Measurements from ENCODE around the gene SLC4A11.

Gene SLC4A11

DNA sequence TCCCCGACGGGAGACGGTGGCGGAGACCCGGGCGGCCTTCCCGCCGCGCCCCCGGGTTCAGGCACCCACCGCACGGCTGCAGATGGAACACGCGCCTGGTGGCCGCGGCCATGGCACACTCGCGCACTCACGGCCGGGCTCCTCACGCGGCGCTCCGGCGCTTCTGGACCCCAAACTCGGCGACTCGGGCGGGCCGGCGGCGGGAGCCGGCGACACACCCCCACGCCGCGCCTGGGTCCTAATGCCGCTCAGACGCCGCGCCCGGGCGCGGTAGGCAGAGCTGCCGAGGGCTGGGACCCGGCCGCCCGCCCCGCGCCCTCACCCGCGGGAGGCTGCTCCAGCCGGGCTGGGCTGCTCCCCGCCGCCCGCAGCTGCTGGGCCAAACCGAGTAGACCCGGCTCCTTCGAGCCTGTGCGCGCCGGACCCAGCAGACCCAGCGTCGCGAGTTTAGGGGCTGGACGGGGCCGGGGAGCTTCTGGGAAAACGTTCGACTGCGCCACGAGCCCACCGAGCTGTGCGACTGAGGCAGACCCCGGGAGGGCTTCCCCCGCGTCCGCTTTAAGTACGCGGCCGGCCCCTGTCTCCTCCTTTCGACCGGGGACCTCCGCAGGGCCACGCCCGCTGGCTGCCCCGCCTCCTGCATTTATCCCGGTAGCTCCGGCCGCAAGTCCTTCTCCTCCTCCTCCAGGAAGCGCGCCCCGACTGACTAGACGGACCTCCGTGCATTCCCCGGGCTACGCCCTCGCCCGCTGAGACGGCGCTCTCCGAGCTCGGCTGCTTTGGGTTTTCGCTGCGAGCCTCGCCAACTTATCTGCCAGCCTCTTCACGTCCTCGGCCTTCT is at the start of gene SLC4A11:
TSS of gene SLC4A11 (minus strand) at position 165 of the 841 bp plus-strand sequence. CDS start at position 112, 53 bp downstream.
- DNase-seq (peak; percentile 48 to 59), ATAC-seq (peak; percentile 80)
- no peaks in the 10 kb centered on the region for H3K9me3 Mint-ChIP-seq
- peak within 1 kb of the TSS; percentile 9 to 79 for H3K27ac Mint-ChIP-seq
- H3K27me3 Mint-ChIP-seq = peaks cover 89% of the 10 kb centered on the region
- H3K4me1 Mint-ChIP-seq = peaks cover 30% of the 10 kb centered on the region
- H3K4me3 Mint-ChIP-seq = peak within 1 kb of the TSS; percentile 83 to 94

DNA sequence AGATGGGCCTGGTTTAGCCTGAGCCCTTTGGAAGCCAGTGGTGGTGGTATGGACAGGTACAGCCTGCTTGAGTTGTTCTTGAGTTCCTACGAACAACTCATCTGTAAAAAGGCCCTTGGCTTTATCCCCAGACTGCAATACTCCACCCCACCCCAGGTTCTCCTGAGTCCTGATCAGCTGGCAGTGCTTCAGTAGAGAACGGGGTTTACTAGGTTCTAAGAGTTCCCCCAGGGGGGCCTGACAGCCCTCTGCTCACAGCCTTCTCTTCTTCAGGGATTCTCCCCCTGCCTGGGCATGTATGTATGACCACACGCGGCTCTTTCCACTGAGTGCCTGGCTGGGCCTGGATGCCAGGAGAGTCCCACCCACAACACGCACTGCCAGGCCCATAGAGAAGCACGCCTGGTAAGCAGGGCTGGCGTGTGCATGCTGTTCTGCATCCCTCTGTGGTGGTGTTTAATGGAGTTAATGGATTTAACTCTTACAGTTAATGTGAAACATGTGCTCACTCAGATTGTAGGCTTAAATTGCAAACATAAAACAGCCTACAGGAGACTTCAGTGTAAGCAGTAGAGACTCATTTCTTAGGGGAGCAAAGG is 44.3 kb upstream of the SLC4A11 start:
- H3K9me3 Mint-ChIP-seq = no peaks in the 10 kb centered on the region
- DNase-seq = no peak
- H3K27me3 Mint-ChIP-seq = no peaks in the 10 kb centered on the region
- H3K4me1 Mint-ChIP-seq = peaks cover 5% of the 10 kb centered on the region
- ATAC-seq = no peak
- H3K4me3 Mint-ChIP-seq = no peak overlapping the region
- no peak overlapping the region for H3K27ac Mint-ChIP-seq

DNA sequence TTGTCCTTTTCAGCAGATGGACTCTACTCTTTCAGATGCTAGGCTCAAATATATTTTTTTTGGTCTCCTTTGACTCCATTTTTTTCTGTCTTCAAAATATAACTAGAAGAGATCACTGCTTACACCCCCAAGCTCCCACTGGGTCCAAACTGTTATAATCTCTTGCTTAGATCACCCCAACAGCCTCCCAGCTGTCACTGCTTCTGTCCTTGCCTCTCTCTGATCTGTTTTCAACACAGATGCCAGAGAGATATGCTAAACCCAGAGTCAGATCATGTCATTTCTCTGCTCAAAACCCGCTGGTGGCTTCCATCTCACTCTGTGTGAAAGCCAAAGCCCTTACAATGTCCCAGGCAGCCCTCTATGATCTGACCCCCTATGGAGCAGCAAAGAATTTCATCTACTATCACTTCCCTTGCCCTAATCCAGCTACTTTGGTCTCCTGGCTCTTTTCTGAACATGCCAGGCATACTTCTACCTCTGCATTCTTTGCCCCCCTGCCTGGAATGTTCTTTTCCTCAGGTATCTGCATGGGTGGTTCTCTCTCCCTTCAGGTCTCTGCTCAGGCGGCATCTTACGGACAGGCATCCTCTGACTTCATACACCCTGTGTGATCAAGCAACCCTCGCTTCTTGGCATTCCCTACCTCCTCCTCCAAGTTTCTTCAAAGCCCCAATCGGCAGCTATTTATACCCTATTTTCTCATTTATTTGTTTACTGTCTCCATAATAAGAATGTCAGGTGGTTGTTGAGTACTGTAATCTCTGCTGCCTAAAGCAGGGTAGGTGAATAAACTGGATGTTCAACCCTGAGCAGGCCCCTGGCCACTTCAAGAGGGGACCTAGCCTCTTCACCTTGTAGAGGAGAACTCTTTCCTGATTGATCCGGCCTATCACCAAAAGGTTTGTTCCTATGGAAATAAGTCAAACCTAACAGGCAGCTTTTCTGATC is 43.6 kb upstream of the SLC4A11 start:
- ATAC-seq (no peak), DNase-seq (no peak)
- H3K9me3 Mint-ChIP-seq = no peaks in the 10 kb centered on the region
- peak overlapping the region in 1 of 2 donors; percentile 66 for H3K27ac Mint-ChIP-seq
- peaks cover 5% of the 10 kb centered on the region for H3K4me1 Mint-ChIP-seq
- no peak overlapping the region for H3K4me3 Mint-ChIP-seq
- no peaks in the 10 kb centered on the region for H3K27me3 Mint-ChIP-seq

DNA sequence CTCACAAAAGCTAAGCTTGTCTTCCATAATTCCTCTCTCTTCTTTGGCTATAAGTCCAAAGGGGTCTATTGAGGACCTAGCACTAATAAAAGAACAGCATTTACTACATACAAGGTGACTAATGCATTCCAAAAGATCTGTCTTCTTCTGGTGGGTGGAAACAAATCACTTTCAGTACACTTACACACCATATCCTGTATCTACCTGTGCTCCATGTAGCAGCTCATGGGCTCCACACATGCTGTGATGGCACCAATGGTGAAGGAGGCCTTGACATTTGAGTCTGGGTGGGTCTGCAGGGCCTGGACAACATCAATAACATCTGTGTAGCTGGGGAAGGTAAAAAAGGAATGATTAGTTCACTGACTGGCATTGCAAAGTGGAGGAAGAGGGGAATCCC is 42.4 kb upstream of the SLC4A11 start:
- DNase-seq = no peak
- Mint-ChIP-seq H3K4me1 (peaks cover 5% of the 10 kb centered on the region), H3K4me3 (no peak overlapping the region)

DNA sequence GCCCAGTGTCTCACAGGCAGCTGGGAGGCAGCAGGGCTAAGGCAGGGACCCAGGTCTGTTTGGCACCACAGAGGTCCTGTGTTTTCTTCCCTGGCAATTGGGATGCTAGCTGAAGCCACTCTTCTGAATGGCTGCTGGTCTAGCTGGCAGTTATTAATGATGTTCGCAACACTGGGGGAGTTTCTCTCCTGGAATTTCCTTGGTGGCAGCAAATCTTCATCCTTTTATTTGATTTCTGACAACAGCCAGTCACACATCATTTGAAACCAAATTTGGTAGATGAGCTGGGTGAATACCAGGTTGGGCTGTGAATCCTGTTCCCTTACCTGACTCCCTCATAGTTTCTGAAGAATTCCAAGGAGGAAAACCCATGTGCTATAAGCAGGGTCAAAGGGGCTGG is 40.8 kb upstream of the SLC4A11 start:
- H3K9me3 Mint-ChIP-seq = no peaks in the 10 kb centered on the region
- no peak for ATAC-seq
- H3K27ac Mint-ChIP-seq = no peak overlapping the region
- no peak for DNase-seq
- no peak overlapping the region for H3K4me3 Mint-ChIP-seq
- H3K4me1 Mint-ChIP-seq = peaks cover 5% of the 10 kb centered on the region
- no peaks in the 10 kb centered on the region for H3K27me3 Mint-ChIP-seq

More for the DNA sequence above, 42.4 kb upstream of the SLC4A11 start:
- Mint-ChIP-seq H3K27ac (no peak overlapping the region), H3K27me3 (no peaks in the 10 kb centered on the region), H3K9me3 (no peaks in the 10 kb centered on the region)
- ATAC-seq = peak; percentile 37

DNA sequence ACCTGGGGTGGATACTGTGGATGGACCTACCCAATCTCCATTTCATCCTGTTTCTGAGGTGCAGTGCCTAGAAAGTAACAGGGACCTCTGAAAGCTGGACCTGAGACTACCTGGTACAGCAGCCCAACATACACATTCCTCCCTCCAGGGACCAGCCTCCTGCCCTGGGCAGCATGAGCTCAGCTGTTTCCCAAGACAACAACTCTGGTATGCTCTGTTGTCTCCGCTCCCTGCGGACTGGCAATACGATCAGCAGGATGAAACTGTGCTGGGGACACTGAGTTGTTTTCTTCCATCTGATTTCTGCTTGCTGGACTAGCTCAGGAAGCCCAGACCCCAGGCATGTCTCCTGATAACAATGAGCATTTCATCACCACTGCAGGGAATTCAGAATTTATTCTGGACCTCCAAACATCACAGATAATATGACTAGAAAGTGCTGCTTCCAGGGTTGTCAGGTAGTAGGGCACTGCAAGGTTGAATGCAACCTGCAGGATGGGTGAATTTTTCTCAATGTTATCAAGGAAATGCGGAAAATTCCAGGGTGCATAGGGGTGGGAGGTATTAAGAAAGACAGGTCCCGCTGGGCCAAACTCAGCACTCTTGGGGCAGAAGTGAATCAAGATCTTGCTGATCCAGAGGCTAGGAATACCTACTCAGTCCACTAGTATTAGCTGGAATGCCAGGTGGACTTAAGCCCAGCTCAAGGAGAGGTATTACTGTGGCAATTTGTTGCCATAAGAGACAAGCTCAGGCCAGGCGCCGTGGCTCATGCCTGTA is 38.9 kb upstream of the SLC4A11 start:
- peaks cover 5% of the 10 kb centered on the region for H3K4me1 Mint-ChIP-seq
- H3K27ac Mint-ChIP-seq = peak overlapping the region in 1 of 2 donors; percentile 12
- no peak overlapping the region for H3K4me3 Mint-ChIP-seq
- no peak for DNase-seq
- ATAC-seq = no peak
- no peaks in the 10 kb centered on the region for H3K27me3 Mint-ChIP-seq
- H3K9me3 Mint-ChIP-seq = no peaks in the 10 kb centered on the region

DNA sequence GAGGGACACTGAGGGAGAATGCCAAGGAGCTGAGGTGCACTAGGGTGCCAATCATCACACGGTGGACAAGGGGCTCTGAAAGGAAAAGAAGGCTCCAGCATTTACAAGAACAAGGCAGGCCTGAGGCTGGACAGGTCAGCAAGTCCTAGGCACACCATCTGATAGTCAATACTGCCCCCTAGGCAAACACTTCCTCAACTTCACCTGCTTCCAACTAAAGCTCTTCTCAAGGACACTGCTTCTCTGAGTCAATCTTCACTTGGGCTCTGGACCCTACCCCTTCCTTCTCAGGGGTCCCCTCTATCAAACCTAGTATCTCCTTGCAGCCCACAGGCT is 37.7 kb upstream of the SLC4A11 start:
- Mint-ChIP-seq H3K4me1 (peaks cover 4% of the 10 kb centered on the region), H3K9me3 (no peaks in the 10 kb centered on the region), H3K27ac (no peak overlapping the region), H3K27me3 (no peaks in the 10 kb centered on the region), H3K4me3 (no peak overlapping the region)
- ATAC-seq = no peak
- no peak for DNase-seq

DNA sequence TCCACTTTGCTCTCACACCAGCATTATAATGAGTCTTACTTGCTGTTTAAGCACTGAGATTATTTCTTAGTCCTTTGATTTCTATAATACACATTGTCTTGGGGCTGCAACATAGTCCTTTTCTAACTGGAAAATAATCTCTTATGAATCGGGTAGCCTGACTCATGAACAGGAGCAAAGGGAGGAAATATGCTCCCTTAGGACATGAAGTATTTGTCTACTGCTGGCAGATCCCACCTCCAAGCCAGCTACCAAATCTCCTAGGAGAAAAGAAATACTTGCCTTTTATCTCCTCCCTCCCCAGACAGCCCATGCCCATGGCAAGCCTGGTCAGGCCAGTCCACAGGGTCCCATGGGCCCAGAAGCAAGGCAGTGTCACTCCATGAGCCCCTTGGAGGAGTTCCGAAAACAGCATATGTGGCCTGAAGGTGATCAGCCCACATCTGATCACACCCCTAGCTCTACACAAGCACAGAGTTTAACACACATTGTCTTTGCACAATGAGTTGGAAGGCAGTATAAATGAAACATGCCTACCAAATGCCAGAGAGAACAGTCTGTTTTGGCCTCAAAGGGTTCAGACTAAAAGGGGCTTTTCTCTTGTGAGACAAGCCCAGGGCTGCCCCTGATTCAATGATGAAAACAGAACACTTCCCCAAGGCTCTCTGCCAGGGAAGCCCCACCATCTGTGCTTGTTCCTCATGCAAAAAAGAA is 37.1 kb upstream of the SLC4A11 start:
- DNase-seq (no peak), ATAC-seq (no peak)
- Mint-ChIP-seq H3K4me3 (no peak overlapping the region), H3K4me1 (no peaks in the 10 kb centered on the region), H3K27ac (no peak overlapping the region), H3K27me3 (no peaks in the 10 kb centered on the region), H3K9me3 (no peaks in the 10 kb centered on the region)

DNA sequence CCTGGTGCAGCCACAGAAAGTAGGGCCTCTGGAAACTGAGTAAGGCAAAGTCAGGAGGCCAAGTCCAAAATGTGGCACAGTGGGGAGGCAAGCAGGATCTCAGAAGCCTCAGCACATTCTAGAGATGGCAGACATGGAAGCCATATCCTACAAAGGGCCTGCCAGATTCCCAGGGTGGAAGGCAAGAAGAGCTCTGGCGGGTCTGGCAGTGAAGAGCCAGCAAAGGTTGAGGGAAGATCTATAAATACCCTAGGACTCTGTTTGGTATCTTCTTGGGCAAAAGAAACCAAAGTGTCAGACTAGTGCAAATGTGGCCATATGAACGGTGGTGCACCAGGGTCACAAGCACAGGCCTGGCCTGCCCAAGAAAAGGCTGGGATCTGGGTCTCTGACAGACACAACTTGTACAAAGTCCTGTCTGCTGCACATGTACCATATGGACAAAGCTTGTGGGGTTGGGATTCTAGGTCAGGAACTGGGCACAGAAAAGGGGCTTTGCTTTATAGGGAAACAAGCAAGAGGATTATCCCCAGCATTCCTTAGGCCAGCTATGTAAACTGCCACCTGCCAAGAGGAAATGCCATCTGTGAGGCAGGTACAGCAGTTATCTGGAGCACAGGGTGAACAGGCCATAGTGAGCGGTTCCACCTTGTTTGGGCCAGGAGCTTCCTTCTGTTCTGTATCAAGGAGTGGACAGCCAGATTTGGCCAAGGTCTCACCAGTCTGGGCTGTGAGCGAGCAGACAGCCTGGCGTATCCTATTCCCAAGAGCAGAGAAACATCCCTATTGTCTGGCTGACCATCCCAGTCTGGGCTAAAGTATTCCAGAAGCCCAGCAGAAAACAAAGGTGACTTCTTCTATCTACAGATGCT is 36.3 kb upstream of the SLC4A11 start:
- no peak for DNase-seq
- Mint-ChIP-seq H3K27me3 (no peaks in the 10 kb centered on the region), H3K27ac (no peak overlapping the region), H3K4me1 (no peaks in the 10 kb centered on the region), H3K4me3 (no peak overlapping the region), H3K9me3 (no peaks in the 10 kb centered on the region)
- ATAC-seq = no peak

DNA sequence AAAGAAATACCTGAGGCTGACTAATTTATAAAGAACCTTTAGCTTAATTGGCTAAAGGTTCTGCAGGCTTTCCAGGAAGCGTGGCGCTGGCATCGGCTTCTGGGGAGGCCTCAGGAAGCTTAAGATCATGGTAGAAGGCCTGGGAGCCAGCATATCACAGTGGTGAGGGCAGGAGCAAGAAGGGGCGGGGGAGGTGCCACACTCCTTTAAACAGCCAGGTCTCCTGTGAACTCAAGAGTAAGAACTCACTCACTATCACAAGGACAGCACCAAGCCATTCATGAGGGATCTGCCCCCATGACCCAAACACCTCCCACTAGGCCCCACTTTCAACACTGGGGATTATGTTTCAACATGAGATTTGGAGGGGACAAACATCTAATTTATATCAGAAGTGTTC is 34.4 kb upstream of the SLC4A11 start:
- Mint-ChIP-seq H3K9me3 (no peaks in the 10 kb centered on the region), H3K4me3 (no peak overlapping the region), H3K27me3 (no peaks in the 10 kb centered on the region), H3K27ac (peak overlapping the region in 1 of 2 donors; percentile 30), H3K4me1 (no peaks in the 10 kb centered on the region)
- ATAC-seq (no peak), DNase-seq (no peak)

DNA sequence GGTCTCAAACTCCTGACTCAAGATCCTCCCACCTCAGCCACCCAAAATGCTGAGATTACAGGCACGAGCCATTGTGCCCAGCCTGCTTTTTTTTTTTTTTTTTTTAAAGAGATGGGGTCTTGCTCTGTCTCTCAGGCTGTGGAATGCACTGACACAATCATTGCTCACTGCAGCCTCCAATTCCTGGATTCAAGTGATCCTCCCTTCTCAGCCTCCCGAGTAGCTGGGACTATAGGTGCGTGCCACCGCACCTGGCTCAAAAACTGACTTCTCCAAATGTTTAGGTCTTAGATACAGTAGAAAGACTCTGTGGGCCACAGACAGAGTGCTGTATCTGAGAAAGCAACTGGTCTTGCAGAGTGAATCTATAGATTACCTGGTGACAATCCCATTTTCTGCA is 31.1 kb upstream of the SLC4A11 start:
- no peaks in the 10 kb centered on the region for H3K4me1 Mint-ChIP-seq
- DNase-seq (no peak), ATAC-seq (no peak)
- no peak overlapping the region for H3K4me3 Mint-ChIP-seq
- H3K27me3 Mint-ChIP-seq = no peaks in the 10 kb centered on the region
- no peak overlapping the region for H3K27ac Mint-ChIP-seq
- H3K9me3 Mint-ChIP-seq = no peaks in the 10 kb centered on the region

DNA sequence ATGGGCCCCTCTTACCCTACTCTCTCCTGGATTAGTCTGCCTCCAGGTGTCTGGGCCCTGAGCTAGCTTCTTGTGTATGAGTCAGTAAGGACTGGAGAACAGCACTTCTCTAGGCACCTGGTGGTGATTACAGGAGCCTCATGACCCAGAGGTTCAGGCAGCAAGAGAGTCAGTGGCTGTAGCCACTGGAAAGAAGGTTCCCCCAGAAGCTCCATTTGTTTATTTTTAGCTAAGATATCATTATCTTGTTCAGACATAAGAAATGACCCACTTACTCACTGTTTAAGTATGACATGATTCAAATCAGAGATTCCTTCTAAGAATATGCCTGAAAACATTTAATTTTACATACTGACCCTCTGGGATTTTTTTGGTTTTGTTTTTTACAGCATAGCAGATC is 23.6 kb upstream of the SLC4A11 start:
- H3K9me3 Mint-ChIP-seq = no peaks in the 10 kb centered on the region
- ATAC-seq (no peak), DNase-seq (no peak)
- H3K27me3 Mint-ChIP-seq = no peaks in the 10 kb centered on the region
- H3K27ac Mint-ChIP-seq = peak overlapping the region in 1 of 2 donors; percentile 63
- no peak overlapping the region for H3K4me3 Mint-ChIP-seq
- no peaks in the 10 kb centered on the region for H3K4me1 Mint-ChIP-seq

DNA sequence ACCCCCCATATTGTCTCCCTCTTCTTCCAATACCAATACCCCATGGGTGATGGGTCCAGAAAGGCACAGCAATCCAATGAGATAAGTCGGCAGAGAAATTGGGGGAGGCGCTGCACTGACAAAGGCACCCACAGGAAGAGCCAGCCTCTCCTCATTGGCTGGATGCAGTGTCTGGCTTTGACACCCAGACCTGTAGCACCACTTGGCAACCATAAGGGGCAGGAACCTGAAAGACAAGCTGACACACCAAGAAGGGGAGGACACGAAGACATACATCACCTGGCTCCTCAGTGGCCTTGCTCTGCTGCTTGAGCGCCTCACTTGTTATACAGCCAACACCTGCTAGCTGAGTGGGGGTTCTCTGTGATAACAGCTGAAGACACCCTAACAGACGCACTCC is 19.4 kb upstream of the SLC4A11 start:
- Mint-ChIP-seq H3K4me1 (no peaks in the 10 kb centered on the region), H3K4me3 (no peak overlapping the region)

DNA sequence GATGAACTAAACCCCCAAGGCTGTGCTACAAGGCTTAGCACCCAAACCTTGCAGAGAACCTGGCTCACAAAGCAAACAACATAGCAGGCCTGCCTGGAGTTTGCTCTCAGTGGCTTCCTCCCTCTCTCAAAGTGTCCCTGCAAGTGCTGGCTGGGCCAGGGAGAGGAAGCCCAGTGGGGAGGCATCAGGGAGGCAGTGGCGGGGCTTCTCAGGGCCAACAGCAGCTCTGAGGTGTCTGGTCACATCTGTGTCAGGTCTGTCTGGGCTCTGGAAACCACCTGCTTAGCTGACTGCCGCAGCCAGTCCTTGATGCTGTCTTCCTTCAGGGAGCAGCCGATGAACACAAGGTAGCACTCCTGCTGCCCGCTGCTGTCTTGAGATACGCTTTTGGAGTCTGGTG is 16.7 kb upstream of the SLC4A11 start:
- peaks cover under 1% of the 10 kb centered on the region for H3K27me3 Mint-ChIP-seq

More for the DNA sequence above, 19.4 kb upstream of the SLC4A11 start:
- Mint-ChIP-seq H3K9me3 (no peaks in the 10 kb centered on the region), H3K27ac (no peak overlapping the region), H3K27me3 (no peaks in the 10 kb centered on the region)
- no peak for DNase-seq
- ATAC-seq = no peak

More for the DNA sequence above, 16.7 kb upstream of the SLC4A11 start:
- H3K4me3 Mint-ChIP-seq = no peak overlapping the region
- DNase-seq (no peak), ATAC-seq (no peak)
- peaks cover 9% of the 10 kb centered on the region for H3K4me1 Mint-ChIP-seq
- H3K27ac Mint-ChIP-seq = no peak overlapping the region
- no peaks in the 10 kb centered on the region for H3K9me3 Mint-ChIP-seq

Data from stimulated activated naive CD8-positive, alpha-beta T cell treated with anti-CD3 and anti-CD28 coated beads, Interleukin-15, amount 100 ng/mL, for 72 hours (primary cell).